Measurements from ENCODE around the gene TIE1.

Gene TIE1

DNA sequence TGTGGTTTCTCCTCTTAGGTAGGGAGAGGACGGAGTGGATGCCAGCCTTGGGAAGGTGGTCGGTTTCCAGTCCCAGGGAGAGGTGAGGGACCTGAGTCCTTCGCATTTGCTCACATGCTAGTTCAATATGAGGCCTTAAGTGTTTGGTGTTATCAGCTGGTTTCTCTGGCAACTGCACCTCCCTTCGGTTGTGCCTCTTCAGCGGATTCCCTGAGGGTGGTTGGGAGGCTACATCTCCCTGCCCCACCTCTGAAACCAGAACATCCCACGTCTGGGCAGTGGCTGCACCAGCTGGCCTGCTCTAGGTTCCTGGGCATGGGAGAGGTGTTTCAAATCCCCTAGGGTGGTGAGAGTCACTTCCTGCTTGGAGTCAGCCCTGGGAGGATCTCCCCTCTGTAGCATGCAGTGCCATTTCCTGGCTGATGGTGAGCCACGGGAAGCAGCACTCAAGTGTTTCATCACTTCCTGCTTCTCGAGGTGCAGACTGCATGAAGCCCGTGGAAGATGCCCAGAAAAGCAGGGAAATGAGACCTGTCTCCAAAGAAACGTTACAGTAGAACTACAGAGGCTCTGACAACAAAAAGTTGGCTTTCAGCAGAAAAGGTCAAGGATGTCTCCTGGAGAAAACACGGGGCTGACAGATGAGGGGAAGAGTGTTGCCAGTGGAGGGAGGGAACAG lies 26.5 kb upstream of the TIE1 start:
- peak; percentile 14 for DNase-seq

DNA sequence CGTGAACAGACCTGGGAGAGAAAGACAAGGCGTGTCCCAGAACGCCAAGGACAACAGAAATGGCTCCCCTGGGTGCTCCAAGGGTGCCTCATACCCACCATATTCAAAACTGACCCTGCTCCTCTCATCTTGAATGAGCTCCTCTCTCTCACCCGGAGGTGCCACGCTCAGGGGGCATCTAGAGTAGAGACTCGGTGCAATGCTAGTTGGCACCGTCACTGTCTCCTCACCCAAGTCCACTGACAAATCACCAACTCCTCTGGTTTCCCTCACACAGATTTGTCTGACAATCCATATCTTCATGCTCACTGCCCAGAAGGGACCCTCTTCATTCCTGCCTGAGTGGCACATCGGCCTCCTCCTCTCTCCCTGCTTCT lies 26.0 kb upstream of the TIE1 start:
- DNase-seq = no peak

GRCh38 chr1:43275826-43276620 lies 24.8 kb upstream of the TIE1 start:
- DNase-seq = no peak

DNA sequence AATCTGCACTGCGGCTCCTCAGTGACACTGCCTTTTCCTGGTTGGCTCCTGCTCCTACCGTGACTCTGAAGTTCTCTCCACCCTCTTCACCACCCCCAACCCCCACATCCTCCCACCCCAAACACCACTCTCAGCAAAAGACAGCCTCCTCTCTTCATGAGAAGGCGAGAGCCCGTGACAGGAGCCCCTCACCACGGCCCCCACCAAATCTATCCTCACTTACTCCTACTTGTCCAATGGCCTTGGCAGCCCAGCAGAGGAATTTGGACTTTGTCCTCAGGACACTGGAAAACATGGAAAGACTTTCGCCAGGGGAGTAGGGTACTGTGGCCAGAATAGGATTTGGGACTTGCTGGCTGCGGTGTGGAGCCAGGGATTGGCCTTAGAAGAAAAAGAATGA lies 24.1 kb upstream of the TIE1 start:
- DNase-seq = no peak

DNA sequence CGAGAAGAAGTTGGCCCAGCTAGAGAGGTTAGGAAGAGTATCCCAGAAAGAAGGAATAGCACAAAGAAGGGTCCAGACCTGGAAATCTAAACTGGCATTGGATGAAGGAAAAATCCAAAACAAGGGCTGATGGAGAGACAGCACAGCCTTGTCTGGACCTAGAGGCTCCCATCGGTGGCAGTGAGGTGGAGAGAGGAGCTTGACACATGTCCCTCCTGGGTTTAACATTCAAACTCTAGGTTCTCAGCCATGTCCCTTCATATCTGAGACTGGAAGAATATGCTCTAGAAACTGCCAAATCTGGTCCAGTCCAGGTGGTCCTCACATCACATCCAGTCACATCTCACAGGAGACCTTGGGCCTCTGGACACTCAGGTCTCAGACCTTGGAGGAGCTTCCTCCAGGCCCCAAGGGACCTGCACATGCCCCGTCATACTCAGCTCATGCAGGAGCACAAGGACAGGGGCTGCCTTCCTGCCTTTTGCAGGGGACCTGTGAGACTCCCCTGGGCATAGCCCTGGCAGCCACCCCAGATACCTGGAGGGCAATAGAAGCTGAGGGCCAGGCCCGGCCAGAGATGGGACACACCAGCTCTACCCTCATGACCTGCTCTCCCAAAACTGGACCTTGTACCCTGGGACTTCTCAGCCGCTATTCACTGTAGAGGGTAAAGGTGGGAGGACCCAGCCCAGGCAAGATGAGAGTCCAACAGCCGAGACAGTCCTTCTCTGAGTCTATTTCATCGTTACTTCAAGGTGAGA lies 23.5 kb upstream of the TIE1 start:
- no peak for DNase-seq

DNA sequence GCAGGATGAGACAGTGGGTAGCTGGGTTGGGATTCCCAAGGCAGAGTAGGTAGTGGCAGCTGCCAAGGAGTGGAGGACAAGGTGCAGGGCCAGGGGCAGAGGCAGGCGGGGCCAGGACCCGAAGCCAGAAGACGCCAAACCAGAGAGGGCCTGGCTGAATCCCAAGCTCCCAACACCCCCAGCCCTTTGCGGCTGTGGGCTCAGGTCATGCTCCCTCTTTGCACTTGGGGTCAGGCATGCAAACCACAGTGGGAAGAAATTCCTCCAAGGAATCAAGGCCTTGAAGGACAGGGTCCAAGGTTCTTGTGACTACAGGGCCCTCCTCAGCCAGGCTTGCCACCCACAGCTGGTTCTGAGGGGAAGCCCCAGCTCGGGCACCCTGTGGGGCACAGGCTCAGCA lies 21.6 kb upstream of the TIE1 start:
- no peak for DNase-seq

- no peak for DNase-seq
These were observed 21.1 kb upstream of the TIE1 start for GRCh38 chr1:43279666-43280065.

DNA sequence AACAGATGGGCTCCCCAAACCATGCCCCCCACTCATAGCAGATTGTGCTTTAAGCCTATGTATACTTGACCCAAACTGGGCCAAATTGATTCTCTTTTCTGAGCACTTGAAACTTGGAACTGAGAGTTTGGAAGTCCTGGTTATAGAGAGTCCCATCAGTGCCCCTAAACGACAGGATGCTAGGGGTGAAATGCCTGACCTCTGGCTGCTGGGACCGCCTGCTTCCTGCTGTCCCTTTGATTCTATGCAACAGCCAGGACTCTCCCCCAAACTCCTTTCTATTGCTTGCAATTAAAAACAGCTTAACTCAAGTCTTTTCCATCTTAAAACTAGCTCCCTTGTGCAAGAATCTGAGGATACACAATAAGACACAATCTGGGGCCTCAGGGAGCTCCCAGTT lies 20.1 kb upstream of the TIE1 start:
- no peak for DNase-seq

- no peak for DNase-seq
These were observed 18.3 kb upstream of the TIE1 start for GRCh38 chr1:43282220-43283195.

DNA sequence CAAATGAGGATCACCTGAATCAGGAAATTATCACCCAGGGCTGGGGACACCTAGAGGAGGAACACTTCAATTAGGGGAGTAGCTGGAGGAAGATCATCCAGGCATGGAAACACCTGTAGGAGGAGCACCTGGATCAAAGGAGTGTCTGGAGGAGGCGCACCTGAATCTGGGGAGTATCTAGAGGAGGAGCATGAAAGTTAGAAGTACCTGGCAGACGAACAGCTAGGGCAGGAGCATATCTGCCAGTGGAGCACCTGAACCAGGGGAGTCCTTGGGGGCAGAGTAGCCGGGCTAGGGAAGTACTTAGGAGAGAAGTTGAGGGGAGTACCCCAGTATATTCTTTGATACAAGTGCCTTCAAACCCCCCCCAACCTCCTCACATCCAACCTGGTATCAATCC lies 16.7 kb upstream of the TIE1 start:
- no peak for DNase-seq

DNA sequence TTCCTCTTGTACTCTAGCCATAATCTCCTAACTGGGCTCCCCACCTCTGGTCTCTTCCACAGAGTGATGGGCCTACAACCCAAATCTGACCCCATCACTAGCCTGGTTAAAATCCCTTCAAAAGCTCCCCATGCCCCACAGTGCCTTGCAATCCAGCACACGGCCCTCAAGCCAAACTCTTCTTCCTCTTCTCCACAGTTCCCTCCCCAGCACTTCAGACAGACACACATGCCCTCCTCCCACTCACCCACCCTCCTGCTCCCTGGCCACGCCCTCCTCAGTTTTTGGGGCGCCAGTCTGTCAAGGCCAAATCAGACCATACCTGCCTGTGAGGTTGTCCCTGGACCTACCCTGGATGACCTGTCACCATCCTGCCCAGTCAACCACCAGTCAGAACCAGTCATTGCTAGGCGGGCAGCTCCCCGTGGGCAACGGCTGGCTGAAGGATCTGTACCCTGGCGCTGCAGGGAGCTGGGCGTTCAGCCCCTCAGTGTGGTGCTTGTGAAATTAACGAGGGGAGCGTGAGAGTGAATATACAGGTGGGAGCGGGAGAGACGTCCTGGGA lies 16.2 kb upstream of the TIE1 start:
- DNase-seq = no peak

DNA sequence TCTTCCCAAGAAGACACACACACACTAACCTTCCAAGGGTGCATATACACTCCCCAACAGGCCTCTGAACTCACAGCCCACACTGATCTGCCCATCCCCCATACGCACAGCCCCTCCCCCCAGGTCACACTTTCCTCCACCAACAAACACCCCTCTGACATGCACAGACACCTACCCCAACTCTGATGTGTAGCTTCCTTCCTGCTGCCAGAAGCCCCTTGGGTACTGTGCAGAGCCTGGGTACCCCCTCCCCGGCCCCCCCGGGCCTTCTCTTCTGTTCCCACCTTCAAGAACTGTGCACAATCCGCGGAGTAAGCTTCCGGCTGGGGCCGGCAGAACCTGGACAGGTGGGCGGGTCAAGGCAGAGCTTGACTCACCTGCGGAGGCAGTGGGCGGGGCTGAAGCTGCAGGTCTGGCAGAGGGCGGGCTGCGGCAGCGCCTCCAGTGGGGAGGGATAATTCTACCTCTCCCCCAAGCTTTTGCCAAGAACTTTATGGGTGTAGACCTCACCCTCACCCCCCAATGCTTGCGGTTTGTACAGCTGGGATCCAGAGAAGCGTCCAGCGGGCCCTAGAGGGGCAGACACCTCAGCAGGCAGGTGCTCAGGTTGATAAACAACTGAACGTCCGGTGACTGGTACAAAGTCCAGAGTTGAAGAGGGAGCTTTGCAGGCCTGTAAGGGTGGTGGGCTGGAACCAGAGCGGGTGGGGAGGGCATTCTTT lies 15.4 kb upstream of the TIE1 start, which contains the start of gene C1orf210:
C1orf210 (minus strand) TSS at position 313 of the 722 bp plus-strand sequence. CDS start 2,311 bp downstream, outside the sequence.
- DNase-seq = no peak

GRCh38 chr1:43286115-43286514 lies 14.7 kb upstream of the TIE1 start:
- DNase-seq = no peak

- no peak for DNase-seq
These were observed 14.2 kb upstream of the TIE1 start for GRCh38 chr1:43286533-43286932.

- DNase-seq = no peak
These were observed 12.6 kb upstream of the TIE1 start for GRCh38 chr1:43288058-43288784.

DNA sequence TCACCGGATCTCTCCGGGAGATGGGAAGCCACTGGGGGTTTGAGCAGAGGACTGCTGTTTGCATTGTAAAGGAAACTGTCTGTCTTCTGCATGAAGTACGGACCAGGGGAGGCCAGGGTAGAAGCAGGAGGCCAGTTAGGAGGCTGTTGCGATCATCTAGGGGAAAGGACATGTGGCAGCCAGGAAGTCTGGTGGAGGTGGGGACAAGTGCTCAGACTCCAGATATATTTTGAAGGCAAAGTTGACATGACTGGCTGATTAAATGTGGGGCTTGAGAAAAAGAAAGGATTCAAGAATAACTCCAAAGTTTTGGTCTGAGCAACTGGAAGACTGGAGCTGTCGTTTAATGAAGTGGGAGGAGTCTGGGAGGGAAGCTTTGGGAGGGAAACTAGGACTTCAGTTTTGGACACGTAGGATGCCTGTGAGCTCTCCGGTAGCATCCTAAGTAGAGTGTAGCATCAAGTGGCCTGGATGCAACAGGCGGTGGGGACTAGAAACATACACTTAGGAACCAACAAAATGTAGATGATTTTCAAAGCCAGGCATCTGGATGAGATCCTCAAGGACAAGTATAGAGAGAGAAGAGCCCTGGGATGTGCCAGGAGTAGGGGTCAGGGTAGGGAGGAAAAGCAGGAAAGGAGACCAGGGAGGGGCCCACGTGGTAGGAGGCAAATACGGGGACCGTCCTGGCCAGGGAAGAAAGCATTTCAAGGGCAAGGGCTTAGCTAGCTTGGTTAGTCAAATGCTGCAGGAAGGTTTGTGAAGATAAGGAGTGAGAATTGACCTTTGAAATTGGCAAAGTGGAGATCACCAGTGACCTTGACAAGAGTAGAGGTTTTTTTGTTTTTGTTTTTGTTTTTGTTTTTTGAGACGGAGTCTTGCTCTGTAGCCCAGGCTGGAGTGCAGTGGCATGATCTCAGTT lies 11.7 kb upstream of the TIE1 start:
- DNase-seq = no peak

DNA sequence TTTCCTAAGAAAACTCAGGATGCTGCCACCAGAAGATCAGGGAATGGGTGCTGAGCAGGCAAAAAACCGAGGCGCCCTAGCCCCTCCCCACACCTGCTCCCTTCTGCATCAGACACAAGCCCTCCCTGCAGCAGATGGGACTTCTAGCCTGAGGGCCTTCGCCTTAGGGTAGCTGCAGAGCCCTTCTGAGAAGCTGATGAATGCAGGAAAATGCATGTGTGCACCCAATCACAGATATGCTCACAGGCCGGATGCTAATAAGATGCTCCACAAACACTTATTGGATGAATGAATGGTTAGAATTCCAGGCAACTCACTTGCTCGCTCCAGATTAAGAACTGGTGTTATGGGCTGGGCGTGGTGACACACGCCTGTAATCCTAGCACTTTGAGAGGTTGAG lies 8.6 kb upstream of the TIE1 start:
- no peak for DNase-seq

DNA sequence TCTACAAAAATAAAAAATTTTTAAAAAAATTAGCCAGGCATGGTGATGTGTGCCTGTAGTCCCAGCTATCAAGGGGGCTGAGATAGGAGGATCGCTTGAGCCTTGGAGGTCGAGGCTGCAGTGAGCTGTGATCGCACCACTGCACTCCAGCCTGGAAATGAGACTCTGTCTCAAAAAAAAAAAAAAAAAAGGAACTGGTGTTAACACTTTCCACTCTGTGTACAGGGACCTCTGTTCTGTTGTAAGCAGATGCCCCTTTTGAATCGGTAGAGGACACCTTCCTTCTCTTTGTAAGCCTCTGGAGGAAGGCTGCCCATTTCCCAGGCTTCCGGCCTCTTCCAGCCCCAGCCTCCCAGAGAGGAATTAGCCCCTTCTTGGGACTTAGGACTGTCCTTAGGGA lies 8.1 kb upstream of the TIE1 start:
- DNase-seq = no peak

DNA sequence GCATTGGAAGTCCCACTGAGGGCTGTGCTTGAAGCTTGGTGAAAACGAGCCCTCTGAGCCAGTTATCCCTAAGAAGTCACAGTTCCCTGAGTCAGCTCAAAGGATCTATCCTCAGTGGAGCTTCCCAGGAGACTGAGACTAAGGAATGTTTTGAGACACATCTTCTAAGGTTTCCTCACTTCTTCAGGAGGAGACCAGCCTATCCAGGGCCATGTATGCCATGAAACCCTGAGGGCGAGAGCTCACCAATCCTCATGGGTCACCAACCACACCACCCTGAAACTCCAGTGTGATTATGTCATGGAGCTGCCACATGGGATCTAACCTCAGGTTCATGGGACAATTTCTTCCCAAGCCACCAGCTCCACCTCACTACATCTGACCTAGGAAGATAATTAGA lies 7.6 kb upstream of the TIE1 start:
- no peak for DNase-seq

Measured in activated effector memory CD4-positive, alpha-beta T cell treated with Interleukin-2 at 50 U/mL for 16 hours (primary cell).